GM18951 (cell line): ENCODE results near the gene TMEM207.

ENCODE experiments used
- POLR2A ChIP-seq: IDR thresholded peaks from 4 replicates; pipeline ENCODE4 v1.6.1; 2011; ENCODE audit warnings: mild to moderate bottlenecking; ENCODE audit not compliant: insufficient read length, insufficient read depth; ENCODE audit errors: extremely low read depth
- in situ Hi-C: fragments of 300-500 bp; cut with MboI; formaldehyde crosslinking; loops from one replicate; pipeline ENCODE4 v1.12.0; 2022; ENCODE audit warnings: low sequenced_read_pairs, mixed read lengths, inconsistent platforms; ENCODE audit not compliant: unreplicated experiment

The TMEM207 gene

DNA sequence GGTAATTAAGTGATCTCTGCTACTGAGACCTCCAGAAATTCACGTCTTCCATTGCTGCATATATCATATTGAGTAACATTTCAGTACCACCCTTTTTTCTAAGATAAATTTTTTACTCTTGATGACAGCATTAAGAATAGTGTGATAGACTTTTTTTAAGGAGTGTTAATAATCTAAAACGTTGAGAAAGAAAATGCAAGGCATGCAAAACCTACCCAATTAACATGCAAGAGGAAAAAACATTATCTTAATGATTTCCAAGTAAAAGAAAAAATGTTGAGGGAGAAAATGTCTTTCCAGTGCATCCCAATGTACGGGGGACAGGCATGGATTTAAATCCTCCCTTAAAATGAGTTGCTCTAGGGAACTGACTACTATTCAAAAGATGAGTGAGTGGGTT, 61.0 kb downstream of the TMEM207 start:
- no peak for TF ChIP-seq POLR2A

DNA sequence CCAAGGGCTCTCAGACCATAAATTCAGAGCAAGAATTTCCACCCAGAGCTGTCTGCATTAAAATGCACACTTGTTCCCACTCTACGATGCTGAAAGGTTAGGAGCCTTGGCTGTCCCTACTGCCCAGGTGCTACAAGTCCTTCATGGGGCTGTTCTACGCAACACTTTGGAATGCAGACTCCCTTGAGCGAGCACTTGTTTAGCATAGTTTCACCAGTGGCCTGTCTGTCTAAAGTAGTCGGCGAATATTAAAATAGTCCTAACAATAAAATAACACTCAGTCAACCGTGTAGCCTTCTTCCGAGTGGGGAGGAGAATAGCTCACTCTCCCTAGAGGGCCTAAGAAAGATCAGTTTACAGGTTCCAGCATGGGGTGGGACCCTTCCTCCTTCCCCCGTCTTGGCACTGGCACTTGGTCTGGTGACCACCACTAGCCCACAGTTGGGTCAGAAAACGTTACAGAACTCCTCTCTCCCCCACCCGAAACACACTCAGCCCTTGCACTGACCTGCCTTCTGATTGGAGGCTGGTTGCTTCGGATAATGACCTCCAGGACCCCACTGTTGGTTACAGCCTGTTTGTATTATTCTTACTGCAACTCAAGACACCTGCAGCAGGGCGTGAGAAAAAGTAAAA, 62.0 kb downstream of the TMEM207 start, which contains the start of gene CLDN16:
CLDN16 (plus strand) TSS at position 586 of the 636 bp plus-strand sequence. CDS start 167 bp downstream, outside the sequence.
- in situ Hi-C loops, result no loop called here
- no peak for TF ChIP-seq POLR2A

More for the DNA sequence above, 61.0 kb downstream of the TMEM207 start:
- in situ Hi-C loops, result no loop called here

GRCh38 chr3:190385731-190386688, 63.7 kb downstream of the TMEM207 start:
- TF ChIP-seq POLR2A, result no peak
- in situ Hi-C loops, result no loop called here

DNA sequence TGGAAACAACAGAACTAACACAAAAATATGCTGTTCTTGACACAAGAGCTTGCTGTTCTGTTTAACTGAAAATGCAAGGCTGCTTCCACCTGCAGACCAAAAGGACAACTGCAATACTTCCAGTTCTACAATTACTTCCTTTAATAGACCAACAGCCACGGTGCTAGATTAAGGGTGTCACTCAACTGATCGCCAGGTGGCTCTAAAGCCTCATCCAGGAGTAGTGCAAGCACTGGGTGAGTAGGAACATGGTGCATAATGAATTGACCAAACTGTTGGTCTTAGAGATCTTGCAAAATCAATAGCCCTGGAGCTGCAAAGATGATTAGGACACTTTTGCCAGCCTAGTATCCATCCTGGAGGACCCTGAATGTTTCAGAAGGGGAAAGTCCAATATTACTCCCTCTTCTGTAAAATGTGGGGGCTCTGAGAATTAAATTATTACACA, 65.4 kb downstream of the TMEM207 start:
- in situ Hi-C loops, result no loop called here
- TF ChIP-seq POLR2A, result no peak

- in situ Hi-C loops, result no loop called here
- no peak for TF ChIP-seq POLR2A
Measured at GRCh38 chr3:190382082-190382481, 67.6 kb downstream of the TMEM207 start.

DNA sequence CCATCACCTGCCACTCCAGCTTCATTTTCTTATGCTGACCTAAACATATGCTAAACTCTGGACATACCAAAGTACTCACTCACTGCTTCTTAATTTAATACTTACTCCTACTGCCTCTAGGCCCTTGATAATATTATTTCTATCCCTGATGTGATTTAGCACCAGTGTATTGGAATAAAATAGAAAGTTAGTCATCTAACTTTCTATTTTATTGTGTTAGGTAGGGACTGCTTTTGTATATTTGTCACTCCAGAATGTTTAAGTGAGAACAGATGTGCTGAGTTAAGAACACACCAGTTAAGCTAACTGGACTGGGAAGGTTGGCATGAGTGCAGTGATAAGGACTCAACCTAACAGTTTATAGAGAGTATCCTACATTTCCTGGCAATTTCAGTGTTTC, 68.3 kb downstream of the TMEM207 start:
- in situ Hi-C loops, result no loop called here
- no peak for TF ChIP-seq POLR2A

GRCh38 chr3:190380184-190380583, 69.5 kb downstream of the TMEM207 start:
- no peak for TF ChIP-seq POLR2A
- in situ Hi-C loops, result no loop called here
